ENCODE measurements around the gene ZNF774.

DNA sequence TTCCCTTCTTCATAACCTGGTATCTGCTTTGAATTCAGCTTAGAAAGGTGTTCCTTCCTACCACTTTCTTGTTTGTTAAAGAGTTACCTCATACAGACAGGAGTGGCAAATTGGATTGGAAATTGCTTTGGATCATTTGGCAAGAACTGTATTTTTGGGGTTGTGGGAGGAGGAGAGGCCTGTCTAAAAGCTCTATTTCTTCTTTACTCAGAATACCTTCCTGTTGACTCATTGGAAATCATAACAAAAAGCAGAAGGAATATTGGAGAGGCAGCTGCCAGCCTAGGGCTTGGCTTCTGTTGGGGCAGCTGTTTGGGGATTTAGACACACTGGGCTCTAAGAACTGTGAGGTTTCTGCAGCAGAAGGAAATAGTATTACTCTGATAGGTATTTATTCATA is 50.1 kb downstream of the ZNF774 start:
- TF ChIP-seq, protein P1, sequence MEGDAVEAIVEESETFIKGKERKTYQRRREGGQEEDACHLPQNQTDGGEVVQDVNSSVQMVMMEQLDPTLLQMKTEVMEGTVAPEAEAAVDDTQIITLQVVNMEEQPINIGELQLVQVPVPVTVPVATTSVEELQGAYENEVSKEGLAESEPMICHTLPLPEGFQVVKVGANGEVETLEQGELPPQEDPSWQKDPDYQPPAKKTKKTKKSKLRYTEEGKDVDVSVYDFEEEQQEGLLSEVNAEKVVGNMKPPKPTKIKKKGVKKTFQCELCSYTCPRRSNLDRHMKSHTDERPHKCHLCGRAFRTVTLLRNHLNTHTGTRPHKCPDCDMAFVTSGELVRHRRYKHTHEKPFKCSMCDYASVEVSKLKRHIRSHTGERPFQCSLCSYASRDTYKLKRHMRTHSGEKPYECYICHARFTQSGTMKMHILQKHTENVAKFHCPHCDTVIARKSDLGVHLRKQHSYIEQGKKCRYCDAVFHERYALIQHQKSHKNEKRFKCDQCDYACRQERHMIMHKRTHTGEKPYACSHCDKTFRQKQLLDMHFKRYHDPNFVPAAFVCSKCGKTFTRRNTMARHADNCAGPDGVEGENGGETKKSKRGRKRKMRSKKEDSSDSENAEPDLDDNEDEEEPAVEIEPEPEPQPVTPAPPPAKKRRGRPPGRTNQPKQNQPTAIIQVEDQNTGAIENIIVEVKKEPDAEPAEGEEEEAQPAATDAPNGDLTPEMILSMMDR (IDR thresholded peaks at IDR 0.05 in 4 of 5, conservative IDR thresholded peaks at IDR 0.05 in 1 of 5), result no peak
- no peak for TF ChIP-seq POLR2A (IDR thresholded peaks at IDR 0.05)

Data from gastrocnemius medialis (tissue), 4 donors.